Measurements from ENCODE around the gene CDC14B.
"Not testable (repeated sequence)": the region's sequence is repeated elsewhere in the genome, so short reads cannot be mapped to it uniquely, and the experiment has no call there.

Gene CDC14B

GRCh38 chr9:96585426-96585825 is 34.2 kb downstream of the CDC14B start:
- no peak for DNase-seq

DNA sequence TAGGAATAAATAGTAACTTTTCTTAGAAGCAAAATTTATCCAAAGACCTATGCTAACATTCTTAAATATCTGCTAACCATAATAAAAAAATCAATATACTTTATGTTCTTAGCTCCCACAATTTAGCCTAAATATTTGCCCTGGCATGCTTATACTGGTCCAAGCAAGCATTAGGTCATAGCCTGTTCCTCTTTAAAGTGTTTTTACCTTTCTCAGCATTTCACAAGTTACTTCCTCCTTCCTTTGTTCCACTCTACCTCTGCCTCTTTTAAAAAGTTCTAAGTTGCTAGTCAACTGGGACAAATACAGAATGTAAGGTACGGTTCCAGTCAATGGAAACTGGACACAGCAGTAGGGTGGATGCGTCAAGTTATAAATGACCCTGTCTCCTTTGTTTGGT is 37.4 kb downstream of the CDC14B start:
- peak; percentile 4 for DNase-seq

- no peak for DNase-seq
These were observed 37.9 kb downstream of the CDC14B start for GRCh38 chr9:96581786-96582185.

DNA sequence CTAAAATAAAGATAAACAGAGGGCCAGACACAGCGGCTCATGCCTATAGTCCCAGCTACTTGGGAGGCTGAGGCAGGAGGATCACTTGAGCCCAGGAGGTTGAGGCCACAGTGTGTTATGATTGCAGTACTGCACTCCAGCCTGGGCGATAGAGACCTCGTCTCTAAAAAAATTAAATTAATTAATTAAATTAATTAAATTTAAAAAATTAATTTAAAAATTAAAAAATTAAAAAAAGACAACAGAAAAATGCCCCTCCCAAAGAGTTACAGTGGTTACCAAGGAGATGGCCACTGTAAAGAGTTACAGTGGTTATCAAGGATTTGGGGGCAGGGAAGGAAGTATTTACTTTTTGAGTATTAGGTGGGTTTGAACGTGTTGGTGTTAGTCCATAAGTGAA is 38.3 kb downstream of the CDC14B start:
- DNase-seq: no peak

- DNase-seq: no peak
These were observed 44.7 kb downstream of the CDC14B start for GRCh38 chr9:96574931-96575351.

DNA sequence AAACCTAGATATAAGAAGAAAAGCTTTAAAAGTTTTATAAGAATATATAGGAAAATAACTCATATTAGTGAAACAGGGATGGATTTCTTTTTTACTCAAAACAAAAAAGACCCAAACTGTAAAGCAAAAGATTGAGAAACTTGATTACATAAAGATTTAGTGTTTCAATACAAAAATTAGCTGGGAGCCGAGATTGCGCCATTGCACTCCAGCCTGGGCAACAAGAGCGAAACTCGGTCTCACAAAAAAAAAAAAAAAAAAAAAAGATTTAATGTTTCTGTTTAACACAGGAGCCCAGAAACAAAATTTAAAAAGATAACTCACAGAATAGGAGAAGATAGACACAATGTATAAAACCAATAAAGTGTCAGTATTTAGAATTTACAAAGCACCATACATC is 45.2 kb downstream of the CDC14B start:
- no peak for DNase-seq

DNA sequence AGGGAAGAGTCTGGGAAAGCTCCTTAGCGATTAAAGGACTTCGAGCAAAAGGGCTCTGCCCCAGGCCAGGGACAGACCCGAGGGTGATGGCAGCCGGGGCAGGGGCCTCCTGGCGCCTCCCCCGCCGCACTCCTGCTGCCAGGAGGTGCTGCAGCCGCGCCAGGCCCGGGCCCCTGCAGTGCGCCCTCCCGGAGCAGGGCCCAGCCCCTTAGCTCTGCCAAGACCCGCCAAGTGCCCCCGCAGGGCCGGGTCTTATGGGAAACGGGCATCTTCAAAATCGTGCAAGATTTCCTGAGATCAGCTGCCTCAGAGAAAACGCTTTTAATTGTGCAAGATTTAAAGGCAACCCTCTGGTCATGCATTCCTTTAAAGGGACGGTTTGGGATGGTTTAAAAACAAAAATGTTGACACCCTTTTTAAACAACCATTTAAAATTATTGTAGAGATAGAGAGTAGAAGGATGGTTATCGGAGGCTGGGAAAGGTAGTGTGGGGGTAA is 52.4 kb downstream of the CDC14B start:
- no peak for DNase-seq

DNA sequence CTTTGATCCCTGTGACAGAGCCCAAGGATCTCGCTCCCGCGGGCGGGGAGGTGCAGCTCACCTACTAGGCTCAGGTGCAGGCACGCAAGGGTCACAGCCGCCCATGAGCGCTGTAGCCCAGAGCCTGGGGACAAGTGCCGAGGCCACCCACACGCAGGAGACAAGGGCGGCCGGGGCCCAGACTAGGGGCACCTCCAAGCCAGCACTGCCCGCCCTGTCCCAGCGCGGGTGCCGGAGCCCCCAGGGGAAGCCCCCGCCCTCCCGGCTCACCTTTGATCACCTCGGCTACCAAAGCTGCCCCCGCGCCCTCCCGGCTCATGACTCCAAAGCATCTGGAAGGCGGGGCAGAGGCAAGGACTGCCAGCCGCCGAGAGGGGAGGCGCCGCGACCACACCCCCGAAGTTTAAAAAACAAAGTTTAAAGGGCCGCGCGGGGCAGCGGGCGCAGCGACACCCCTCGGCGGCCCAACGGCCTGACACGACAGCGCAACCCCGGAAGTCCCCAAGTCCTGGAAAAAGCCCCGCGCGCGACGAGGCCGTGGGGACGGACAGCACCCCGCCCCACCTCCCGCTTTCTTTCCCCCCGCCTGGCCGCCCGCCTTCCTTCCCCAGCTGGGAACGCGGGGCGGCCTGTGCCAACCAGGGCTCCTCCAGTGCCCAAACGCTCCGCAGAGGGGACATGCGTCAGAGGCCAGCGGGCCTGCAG is 53.0 kb downstream of the CDC14B start:
- peak; percentile 5 for DNase-seq

DNA sequence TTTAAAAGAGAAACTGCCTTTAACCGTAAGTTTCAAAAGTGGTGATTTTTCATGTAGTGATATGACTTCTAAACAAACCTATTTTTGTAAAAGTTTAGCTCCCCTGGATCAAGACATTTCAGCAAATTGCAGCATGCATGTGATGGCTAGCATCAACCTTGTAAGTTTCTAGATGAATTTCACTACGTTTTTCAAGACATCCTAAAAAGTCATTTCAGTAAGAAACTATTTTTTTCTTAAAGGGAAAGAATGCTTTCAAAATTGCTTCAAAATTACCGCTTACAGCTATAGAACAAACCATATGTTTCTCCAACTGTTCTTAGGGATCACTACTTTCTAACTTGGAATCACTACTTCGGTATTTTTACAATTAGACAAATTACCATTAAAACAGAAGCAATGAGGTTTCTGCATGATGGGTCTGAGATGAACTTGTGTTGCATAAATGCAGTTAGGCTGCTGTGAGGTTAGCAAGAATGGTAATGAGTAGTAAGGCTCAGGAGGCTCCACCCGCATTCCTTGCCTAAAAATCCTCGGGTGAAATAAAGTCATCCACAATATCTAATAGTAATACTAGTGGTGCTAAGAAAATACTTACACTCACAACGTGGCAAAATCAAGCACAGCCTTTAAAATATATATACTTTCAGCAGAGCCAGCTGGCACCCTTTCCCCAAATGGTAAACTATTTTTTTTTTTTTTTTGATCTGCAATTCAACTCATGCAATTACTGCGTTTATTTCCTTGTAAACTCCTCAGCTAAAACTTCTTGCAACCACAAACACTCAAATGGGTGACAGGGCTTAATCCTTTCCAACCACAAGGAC is 53.8 kb downstream of the CDC14B start:
- no peak for DNase-seq

DNA sequence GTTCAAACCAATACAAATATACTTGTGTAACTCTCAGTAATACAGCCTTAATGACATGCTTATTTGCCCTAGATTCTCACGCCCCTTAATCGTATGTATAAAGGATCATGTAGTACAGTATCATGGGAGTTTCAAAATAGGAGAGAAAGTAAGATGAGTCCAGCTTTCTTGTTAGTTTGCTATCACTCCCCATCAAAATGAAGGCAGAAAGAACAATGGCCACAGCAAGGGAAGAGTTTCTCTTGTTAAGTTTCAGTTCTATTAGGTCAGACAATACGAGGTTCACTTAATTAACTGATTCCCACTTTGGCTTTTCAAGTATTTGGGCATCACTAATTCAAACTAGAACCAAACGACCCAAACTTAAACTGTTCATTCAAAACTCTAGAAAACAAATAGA is 55.4 kb downstream of the CDC14B start:
- no peak for DNase-seq

- no peak for DNase-seq
These were observed 60.2 kb downstream of the CDC14B start for GRCh38 chr9:96559339-96559943.

- no peak for DNase-seq
These were observed 61.7 kb downstream of the CDC14B start for GRCh38 chr9:96557921-96558320.

DNA sequence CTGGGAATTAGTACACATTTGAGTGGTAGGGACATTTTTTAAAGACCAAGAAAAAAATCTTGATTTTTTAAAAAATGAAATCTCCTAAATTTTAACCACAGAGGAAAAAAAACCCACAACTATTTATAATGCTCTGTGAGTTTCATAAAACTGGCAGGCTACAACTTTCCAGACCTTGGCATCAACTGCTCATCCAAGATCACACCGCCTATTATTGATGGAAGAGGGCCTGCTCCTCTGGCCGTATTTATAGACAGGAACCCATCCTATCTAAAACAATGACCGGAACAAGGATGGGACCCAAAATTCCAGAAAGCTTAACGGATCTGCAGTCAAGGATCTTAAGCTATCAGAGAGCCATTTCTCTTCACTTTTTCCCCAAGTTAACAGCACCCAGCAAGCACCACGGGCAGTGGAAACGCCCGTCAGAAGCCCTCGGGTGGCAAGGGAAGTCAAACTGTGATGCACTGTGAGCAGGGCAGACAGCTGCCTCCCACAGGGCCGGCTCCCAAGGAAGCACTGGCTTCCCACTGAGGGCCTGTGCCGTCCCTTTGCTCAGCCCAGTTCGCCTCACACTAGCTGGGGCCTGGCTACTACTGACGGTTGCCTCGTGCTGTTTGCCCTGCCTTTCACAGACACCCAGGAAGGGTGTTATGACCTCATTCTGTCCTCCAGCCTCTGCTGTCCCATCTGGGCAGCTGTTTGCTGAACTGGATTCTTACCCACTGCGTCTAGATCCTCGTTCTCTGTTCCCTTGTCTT is 62.8 kb downstream of the CDC14B start:
- DNase-seq: no peak

DNA sequence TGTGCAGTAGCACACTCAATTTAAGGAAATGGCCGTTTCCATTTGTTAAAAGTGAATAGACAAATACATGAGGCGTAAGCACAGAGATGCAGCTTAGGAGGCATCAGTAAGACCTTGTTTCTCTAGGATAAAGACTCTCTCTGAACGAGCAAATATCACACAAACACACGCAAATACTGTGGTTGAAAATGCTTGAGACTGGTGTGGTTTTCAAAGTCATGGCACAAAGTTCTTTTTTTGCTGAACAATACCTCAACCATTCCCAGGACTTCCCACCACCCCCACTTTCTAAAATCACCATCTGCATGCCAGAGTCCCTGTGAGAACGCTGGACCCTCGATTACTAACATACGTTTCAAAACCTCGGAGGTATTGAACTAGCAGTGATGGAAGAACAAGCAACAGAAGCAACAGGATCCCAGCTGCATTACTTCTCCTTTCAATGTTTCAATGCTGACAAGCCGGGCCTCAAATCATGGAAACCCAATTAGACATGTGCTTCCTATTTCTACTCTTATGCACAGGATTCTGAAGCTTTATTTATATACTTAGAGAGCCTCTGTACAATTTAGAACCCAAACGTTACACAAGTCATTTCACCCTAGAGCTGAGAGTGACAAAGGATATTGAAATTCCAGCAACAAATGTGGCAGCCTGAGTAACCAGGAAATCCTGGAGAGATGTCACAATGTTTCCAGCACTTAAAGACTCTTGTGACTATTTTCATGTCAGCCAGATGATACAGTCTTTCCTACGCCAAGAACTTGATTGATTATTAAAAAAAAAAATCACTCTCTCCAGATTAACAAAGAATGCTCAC is 63.9 kb downstream of the CDC14B start:
- no peak for DNase-seq

DNA sequence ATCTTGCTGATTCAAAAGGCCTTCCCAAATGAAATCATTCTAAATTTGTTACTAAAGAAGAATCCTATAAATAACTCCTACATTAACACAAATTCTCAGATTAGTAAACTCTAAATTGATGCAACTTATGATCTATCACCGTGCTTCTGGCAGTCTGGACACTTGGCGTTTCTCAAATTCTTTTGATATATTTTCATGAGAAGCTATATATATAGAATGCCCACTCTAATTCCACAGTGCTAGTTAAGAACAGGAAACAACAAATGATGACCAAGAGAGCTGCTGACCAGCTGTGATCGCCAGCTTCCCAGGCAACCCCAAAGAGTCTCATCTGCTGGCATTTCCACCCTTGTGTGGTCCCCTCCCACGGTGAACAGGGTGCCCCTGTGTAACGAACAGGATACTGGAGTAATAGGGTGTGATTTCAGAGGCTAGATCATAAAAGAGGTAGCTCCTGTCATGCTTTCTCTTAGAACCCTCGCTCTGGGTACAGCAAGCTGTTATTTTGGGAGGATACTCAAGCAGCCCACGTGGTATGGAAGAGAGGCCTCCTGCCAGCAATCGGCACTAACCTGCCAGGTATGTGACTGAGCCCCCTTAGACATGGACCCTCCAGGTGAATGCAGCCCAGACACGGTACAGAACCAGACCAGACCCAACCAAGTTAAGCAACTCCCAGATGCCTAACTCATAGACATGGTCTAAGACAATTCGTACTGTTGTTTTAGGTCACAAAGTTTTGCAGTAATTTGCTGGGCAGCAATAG is 64.7 kb downstream of the CDC14B start:
- no peak for DNase-seq

DNA sequence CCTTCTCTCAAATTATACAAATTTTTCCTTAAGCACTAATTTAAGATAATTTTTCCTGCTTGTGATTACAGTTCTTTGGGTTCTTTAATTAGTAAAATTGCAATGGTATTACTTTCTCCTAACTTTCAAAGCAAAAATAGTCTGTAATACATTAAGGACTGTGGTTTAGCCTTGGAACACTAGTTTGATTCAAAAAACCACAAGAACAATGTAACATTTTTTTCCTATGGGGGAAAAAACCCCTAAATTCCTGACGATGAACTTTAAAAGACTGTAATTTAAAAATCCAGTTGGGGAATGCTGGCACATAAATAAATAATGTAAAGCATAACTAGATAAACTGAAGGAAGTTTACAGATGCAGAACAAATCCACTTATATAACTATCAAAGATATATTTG is 65.3 kb downstream of the CDC14B start:
- no peak for DNase-seq

DNA sequence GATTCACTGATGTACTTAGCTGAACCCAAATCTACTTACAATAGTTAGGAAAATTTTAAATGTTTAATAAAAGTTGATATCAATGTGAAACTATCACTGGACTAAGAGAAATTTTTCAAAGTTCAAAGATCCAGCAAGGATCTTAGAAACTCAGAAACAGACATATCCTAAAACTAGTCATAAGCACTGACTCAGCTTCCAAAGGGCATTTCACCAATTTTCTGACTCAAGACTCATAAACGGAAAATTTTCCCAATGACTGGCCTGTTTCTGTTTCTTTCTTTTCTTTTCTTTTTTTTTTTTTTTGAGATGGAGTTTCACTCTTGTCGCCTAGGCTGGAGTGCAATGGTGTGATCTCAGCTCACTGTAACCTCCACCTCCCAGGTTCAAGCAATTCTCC is 66.6 kb downstream of the CDC14B start:
- DNase-seq: no peak

DNA sequence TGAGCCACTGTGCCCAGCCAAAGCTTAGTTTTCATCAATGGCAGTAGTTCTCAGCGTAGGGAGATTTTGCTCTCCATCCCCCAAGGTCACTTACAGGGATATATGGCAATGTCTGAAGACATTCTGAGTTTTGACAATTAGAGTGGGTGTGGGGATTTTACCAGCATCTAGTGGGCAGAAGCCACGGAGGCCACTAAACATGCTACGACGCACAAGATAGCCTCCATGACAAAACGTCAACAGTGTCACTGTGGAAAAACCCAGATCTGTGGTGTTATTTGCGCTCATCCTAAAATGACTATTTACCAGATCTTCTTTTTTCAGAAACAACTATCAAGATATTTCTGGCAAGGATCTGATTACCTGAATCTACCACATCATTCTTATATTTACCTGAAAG is 68.2 kb downstream of the CDC14B start:
- DNase-seq: no peak

- DNase-seq: no peak
These were observed 69.0 kb downstream of the CDC14B start for GRCh38 chr9:96550659-96551058.

DNA sequence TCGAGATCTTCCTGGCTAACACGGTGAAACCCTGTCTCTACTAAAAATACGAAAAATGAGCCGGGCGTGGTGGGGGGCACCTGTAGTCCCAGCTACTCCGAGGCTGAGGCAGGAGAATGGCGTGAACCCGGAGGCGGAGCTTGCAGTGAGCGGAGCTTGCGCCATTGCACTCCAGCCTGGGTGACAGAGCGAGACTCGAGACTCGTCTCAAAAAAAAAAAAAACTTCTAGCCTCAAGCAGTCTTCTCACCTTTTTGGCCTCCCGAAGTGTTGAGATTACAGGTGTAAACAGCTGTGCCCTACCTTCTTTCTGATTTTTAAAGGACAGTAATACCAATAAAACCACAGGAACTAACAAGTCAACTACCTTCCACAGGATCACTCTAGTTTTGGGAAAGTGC is 76.5 kb downstream of the CDC14B start:
- DNase-seq: not testable (repeated sequence)

GRCh38 chr9:96540106-96540505 is 79.5 kb downstream of the CDC14B start:
- no peak for DNase-seq
